DMS53 treated with DMSO at 0.1 percent for 48 hours (cell line): ENCODE data around the gene TRIM63.

Experiments
- DNase-seq: peaks from one replicate; lab custom pipeline; 2025; ENCODE audit not compliant: unreplicated experiment; lab: John Stamatoyannopoulos, UW

The TRIM63 gene

GRCh38 chr1:26019641-26020315, 47.7 kb downstream of the TRIM63 start:
- no peak for DNase-seq

- no peak for DNase-seq
Observed at GRCh38 chr1:26017606-26018005, 49.8 kb downstream of the TRIM63 start.

- DNase-seq, result no peak
Observed at GRCh38 chr1:26016953-26017545, 50.4 kb downstream of the TRIM63 start.

- DNase-seq, result no peak
Observed at GRCh38 chr1:26016258-26016952, 51.0 kb downstream of the TRIM63 start.

- no peak for DNase-seq
Observed at GRCh38 chr1:26015358-26015757, 52.1 kb downstream of the TRIM63 start.

GRCh38 chr1:26014179-26014578, 53.3 kb downstream of the TRIM63 start:
- no peak for DNase-seq

GRCh38 chr1:26012864-26013263, 54.6 kb downstream of the TRIM63 start:
- no peak for DNase-seq

GRCh38 chr1:26010825-26011224, 56.6 kb downstream of the TRIM63 start:
- DNase-seq, result no peak

- no peak for DNase-seq
Observed at GRCh38 chr1:26009796-26010447, 57.5 kb downstream of the TRIM63 start.

GRCh38 chr1:26006710-26007109, 60.7 kb downstream of the TRIM63 start:
- no peak for DNase-seq

GRCh38 chr1:26005434-26006105, 61.9 kb downstream of the TRIM63 start:
- DNase-seq, result no peak

GRCh38 chr1:26003756-26004155, 63.7 kb downstream of the TRIM63 start:
- DNase-seq, result no peak

- DNase-seq, result no peak
Observed at GRCh38 chr1:26003262-26003661, 64.2 kb downstream of the TRIM63 start.
